ENCODE results near the gene PFDN1.

DNA sequence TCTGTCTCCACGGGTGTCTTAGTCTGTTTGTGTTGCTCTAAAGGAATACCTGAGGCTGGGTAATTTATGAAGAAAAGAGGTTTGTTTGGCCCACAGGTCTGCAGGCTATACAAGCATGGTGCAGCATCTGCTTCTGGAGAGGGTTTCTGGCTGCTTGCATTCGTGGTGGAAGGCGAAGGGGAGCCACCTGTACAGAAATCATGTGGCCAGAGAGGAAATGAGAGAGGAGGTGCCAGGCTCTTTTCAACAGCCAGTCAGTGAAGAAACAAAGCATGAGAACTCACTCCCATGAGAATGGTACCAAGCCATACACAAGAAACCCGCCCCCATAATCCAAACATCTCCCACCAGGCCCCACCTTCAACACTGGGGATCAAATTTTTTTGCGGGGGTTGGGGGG, 53.4 kb downstream of the PFDN1 start:
- TF ChIP-seq, protein P1, sequence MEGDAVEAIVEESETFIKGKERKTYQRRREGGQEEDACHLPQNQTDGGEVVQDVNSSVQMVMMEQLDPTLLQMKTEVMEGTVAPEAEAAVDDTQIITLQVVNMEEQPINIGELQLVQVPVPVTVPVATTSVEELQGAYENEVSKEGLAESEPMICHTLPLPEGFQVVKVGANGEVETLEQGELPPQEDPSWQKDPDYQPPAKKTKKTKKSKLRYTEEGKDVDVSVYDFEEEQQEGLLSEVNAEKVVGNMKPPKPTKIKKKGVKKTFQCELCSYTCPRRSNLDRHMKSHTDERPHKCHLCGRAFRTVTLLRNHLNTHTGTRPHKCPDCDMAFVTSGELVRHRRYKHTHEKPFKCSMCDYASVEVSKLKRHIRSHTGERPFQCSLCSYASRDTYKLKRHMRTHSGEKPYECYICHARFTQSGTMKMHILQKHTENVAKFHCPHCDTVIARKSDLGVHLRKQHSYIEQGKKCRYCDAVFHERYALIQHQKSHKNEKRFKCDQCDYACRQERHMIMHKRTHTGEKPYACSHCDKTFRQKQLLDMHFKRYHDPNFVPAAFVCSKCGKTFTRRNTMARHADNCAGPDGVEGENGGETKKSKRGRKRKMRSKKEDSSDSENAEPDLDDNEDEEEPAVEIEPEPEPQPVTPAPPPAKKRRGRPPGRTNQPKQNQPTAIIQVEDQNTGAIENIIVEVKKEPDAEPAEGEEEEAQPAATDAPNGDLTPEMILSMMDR (IDR thresholded peaks at IDR 0.05; ENCODE audit: insufficient read depth, low read length): no peak
- TF ChIP-seq, protein P2, sequence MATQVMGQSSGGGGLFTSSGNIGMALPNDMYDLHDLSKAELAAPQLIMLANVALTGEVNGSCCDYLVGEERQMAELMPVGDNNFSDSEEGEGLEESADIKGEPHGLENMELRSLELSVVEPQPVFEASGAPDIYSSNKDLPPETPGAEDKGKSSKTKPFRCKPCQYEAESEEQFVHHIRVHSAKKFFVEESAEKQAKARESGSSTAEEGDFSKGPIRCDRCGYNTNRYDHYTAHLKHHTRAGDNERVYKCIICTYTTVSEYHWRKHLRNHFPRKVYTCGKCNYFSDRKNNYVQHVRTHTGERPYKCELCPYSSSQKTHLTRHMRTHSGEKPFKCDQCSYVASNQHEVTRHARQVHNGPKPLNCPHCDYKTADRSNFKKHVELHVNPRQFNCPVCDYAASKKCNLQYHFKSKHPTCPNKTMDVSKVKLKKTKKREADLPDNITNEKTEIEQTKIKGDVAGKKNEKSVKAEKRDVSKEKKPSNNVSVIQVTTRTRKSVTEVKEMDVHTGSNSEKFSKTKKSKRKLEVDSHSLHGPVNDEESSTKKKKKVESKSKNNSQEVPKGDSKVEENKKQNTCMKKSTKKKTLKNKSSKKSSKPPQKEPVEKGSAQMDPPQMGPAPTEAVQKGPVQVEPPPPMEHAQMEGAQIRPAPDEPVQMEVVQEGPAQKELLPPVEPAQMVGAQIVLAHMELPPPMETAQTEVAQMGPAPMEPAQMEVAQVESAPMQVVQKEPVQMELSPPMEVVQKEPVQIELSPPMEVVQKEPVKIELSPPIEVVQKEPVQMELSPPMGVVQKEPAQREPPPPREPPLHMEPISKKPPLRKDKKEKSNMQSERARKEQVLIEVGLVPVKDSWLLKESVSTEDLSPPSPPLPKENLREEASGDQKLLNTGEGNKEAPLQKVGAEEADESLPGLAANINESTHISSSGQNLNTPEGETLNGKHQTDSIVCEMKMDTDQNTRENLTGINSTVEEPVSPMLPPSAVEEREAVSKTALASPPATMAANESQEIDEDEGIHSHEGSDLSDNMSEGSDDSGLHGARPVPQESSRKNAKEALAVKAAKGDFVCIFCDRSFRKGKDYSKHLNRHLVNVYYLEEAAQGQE (IDR thresholded peaks at IDR 0.05; ENCODE audit: insufficient replicate concordance, low read depth): no peak
- TF ChIP-seq POLR2AphosphoS5 (IDR thresholded peaks at IDR 0.05; ENCODE audit: low read depth) (no peak), GABPA (IDR thresholded peaks at IDR 0.05; ENCODE audit: low read depth) (no peak), SPI1 (IDR thresholded peaks at IDR 0.05; ENCODE audit: borderline replicate concordance, low read depth) (no peak)

All from HL-60 (cell line).